ENCODE data around the gene ANKRD10. TPM values are rescaled to one million over a fixed set of nuclear protein-coding genes. Genes with fewer than 3 reads are reported as not detected.

Gene ANKRD10
- total and polyA plus RNA-seq, 2 donors (not counting 3 experiments of a cell fraction or from before 2014, with no cell fraction given): 44.5 to 94.1 TPM

GRCh38 chr13:110854866-110855265 lies 60.0 kb downstream of the ANKRD10 start:
- Histone ChIP-seq H3K9me1 (replicated peaks; ENCODE audit: control insufficient read depth, extremely low read depth, insufficient read depth, low read length) (no peaks in the 10 kb centered on the region), H3K4me1 (ENCODE audit: control insufficient read depth, extremely low read depth, insufficient read depth, low read length) (no peaks in the 10 kb centered on the region), H2AFZ (ENCODE audit: low read depth, low read length) (no peak overlapping the region), H3K9ac (replicated peaks; ENCODE audit: extremely low read depth, insufficient read depth, low read length) (no peak overlapping the region), H3K27ac (ENCODE audit: insufficient read depth, low read depth, low read length) (no peak overlapping the region), H4K20me1 (replicated peaks; ENCODE audit: control insufficient read depth, extremely low read depth, insufficient read depth, low read length) (no peaks in the 10 kb centered on the region), H3K79me2 (ENCODE audit: control insufficient read depth, insufficient read depth, low read length) (no peaks in the 10 kb centered on the region), H3K27me3 (ENCODE audit: control insufficient read depth in 2 of 2, insufficient read depth in 2 of 2, low read length in 2 of 2) (peaks cover 8 to 17% of the 10 kb centered on the region in 2 experiments), H3K36me3 (ENCODE audit: control insufficient read depth in 2 of 2, extremely low read depth in 1 of 2, insufficient read depth in 2 of 2, low read length in 2 of 2) (no peaks in the 10 kb centered on the region), H3K4me2 (ENCODE audit: insufficient read depth, low read length) (no peak overlapping the region), H3K9me3 (replicated peaks; ENCODE audit: control insufficient read depth, insufficient read depth, low read length) (no peaks in the 10 kb centered on the region), H3K4me3 (replicated peaks in 1 of 3; ENCODE audit: insufficient read depth in 1 of 3, low read depth in 1 of 3, low read length in 3 of 3) (no peak overlapping the region)
- ChIA-PET CTCF (no interaction called here), POLR2A (no interaction called here)
- dilution Hi-C loops (cut with MboI; ENCODE audit: extremely low pct_ligation_motif_present, low sequenced_read_pairs) (no loop called here), intact Hi-C loops (cut with micrococcal nuclease) (no loop called here)
- no TSS peak for BruUV-seq (replicated peaks)
- DNase-seq (ENCODE audit: low read depth, low spot score) (no peak), FAIRE-seq (no peak)
- TF ChIP-seq JUN (IDR thresholded peaks at IDR 0.05; ENCODE audit: borderline replicate concordance, insufficient read depth, insufficient read length, low read depth): no peak
- no peak for TF ChIP-seq MAX (IDR thresholded peaks at IDR 0.05; ENCODE audit: insufficient read depth, insufficient read length)
- no peak for TF ChIP-seq GATA2 (IDR thresholded peaks at IDR 0.05; ENCODE audit: insufficient read depth, insufficient read length, low read depth, low read length)
- TF ChIP-seq POLR2AphosphoS5 (IDR thresholded peaks at IDR 0.05; ENCODE audit: insufficient read depth, low read depth, low read length): no peak
- TF ChIP-seq CTCF (IDR thresholded peaks at IDR 0.05; ENCODE audit: extremely low read depth in 1 of 2, insufficient read depth in 1 of 2, low read depth in 1 of 2, low read length in 2 of 2): no peak
- TF ChIP-seq EZH2 (IDR thresholded peaks at IDR 0.05; ENCODE audit: borderline replicate concordance, low read depth, low read length, severe bottlenecking): no peak
- no peak for TF ChIP-seq MYC (IDR thresholded peaks at IDR 0.05; ENCODE audit: low read depth, low read length)
- no peak for TF ChIP-seq FOS (IDR thresholded peaks at IDR 0.05; ENCODE audit: borderline replicate concordance, insufficient read depth, low read length)
- TF ChIP-seq POLR2A (IDR thresholded peaks at IDR 0.05; ENCODE audit: low read depth, low read length): no peak

Measured in endothelial cell of umbilical vein (primary cell).